HG03280 (cell line): ENCODE measurements around the gene MMUT.
"Not testable (repeated sequence)": the region's sequence is repeated elsewhere in the genome, so short reads cannot be mapped to it uniquely, and the experiment has no call there.

Source experiments
- ATAC-seq: cut with Tn5 transposase; IDR thresholded peaks from one replicate; pipeline ENCODE4 v1.9.1; 2021; ENCODE audit warnings: mild to moderate bottlenecking, moderate library complexity; ENCODE audit not compliant: unreplicated experiment

Gene MMUT

DNA sequence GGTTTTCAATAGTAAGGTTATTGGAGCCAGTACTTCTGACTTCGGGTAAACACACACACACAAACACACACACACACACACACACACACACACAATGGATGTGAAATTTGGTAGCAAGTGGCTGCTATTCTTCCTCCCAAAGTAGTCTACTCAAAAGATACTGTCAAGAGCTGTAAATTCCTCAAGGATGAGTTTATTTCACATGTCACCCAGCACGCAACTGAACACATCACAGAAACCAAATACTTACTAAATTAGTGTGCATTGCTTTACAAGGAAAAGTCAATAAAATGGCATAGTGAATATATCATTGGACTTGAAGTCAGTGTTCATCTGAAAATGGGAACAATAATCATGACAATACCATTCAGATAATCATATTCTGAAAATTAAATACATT, 32.9 kb downstream of the MMUT start:
- ATAC-seq, result no peak

DNA sequence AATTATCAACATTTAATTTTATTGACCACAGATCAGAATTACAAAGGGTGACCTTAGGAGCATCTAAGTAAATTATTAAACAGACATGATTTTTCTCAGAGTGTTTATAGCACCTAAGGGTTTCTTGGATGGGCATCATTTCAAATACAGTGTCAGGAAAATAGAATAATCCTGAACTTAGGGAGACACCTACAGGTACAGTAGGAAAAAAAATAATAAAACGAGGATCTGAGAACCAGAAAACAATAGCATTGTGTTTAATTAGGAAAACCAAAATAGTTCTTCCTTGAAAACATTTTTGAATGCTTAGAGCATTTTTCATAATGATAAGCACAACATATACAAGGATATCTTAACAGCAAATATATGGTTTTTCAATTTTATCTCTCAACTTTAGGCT, 39.2 kb downstream of the MMUT start:
- ATAC-seq, result no peak

DNA sequence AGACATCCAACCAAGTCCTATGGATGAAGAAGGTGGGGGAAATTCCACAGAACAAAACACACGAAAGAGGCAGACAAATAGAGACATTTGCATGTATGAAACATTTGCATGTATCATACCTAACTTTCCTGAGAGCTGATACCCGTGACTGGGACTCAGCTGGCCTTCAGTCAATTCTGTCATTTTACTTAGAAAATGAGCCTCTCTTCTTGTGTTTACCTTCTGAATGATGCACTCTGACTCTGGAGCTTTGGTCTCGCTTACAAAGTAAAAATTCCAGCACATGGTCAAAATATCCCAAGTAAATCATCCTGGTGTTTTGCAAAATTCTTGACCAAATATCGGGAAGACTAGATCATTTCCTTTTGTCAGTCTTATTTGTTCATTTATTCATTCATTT, 46.9 kb downstream of the MMUT start:
- no peak for ATAC-seq

DNA sequence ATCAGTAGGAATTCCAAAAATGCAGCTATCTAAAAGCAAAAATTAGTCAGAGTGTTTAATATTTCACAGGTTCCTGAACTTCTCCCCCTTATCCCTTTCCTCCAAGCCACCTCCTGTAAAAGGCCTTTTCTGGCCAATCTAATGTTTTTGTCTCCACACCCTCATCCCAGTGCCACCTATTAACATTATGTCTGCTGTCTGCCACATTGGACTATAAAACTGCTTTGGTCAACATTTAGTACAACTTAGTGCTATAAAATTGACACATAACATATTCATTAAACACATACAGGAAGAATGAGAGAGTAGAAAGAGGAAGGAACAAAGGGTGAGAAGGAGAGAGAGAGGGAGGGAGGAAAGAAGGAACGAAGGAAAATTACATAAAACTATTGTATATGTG, 47.7 kb downstream of the MMUT start:
- no peak for ATAC-seq

DNA sequence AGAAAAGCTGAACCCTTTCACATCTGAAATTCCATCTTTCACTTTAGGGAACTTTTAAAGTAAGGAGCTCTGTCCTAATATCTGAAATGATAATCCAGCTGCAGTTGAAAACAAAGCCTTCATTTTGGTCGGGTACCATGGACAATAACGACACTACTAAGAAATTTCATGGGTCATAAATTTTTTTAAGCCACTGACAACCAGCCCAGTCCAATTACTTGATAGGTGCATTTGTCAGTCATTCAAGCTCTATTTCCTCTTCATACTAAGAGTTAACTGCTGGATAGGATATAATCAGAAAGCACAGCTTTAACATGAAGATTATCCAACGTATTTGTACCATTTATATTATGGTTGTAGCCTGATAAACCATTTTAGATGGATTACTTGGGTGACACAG, 52.5 kb downstream of the MMUT start:
- ATAC-seq, result no peak

DNA sequence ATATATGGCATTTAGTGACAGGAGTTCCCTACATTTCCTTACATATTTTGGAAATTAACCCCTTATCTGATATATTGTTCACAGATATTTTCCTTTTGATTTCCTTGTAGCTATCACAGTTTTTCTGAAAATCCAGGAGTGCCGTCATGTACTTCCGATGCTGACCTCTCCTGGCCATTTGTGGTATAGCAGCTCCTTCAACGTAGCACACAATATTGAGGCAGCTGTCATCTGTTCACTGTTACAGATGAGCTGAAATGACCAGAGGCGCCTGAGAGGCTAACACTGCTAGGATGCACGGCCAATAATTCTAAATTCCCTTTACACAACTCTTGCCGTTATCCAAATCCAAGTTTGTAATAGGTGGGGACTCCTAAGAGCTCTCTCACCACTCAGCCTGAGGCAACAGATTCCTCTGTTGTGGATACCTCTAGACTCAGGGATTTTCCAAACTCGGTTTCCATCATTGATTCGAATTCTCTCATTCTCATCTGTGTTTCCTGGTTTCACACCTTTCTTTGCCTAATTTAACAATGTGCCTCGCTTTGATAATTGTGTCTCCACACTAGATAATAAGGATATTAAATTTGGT, 53.0 kb downstream of the MMUT start:
- ATAC-seq, result peak; percentile 89

DNA sequence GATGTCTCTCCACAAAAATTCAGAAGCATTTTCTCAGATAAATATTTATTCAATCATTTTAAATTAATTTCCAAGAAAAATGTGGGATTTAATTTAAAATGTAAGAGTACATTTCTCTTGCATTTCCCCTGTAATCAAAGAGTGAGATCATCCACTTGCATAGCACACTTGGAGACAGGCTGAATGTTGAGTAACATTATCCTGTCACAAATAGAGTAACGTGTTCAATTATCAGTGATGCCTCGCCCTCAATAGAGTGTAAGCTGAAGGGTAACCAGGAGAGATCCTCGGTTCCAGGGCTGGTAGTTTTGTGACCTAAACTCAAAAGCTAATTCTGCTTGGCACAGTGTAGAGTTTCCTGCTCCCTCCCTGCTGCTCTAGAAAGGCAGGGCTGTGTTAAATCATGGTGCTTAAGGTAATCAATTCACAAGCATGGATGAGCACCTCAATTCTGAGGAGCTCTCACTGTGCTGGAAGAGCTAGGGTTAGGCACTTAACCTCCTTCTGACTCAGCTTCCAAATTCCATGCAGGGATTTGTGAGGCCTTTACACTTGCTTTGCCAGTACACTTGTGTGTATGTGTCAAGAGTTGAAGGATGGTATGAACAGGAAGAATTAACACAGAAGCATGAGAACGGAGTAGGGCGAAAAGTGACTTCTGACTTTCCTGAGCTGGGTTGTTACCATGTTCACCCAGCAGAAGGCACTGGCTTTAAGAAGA, 56.6 kb downstream of the MMUT start:
- no peak for ATAC-seq

DNA sequence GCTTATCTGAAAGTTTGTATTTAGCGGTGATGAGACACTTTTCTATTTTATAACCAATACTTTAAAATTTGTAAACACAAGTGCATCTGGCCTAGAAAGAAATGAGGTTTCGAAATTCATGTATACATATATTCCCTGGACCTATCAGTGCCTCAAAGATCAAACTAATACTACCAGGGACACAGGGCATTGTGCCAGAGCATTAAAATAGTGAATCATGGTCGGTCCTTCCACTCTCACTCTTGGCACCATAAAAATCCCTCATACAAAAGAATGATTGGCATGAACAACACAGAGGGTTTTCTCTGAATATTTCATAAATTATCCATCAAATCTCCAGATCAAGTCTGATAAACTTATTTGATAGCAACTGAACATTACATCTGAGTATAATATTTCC, 62.0 kb downstream of the MMUT start:
- ATAC-seq, result no peak

DNA sequence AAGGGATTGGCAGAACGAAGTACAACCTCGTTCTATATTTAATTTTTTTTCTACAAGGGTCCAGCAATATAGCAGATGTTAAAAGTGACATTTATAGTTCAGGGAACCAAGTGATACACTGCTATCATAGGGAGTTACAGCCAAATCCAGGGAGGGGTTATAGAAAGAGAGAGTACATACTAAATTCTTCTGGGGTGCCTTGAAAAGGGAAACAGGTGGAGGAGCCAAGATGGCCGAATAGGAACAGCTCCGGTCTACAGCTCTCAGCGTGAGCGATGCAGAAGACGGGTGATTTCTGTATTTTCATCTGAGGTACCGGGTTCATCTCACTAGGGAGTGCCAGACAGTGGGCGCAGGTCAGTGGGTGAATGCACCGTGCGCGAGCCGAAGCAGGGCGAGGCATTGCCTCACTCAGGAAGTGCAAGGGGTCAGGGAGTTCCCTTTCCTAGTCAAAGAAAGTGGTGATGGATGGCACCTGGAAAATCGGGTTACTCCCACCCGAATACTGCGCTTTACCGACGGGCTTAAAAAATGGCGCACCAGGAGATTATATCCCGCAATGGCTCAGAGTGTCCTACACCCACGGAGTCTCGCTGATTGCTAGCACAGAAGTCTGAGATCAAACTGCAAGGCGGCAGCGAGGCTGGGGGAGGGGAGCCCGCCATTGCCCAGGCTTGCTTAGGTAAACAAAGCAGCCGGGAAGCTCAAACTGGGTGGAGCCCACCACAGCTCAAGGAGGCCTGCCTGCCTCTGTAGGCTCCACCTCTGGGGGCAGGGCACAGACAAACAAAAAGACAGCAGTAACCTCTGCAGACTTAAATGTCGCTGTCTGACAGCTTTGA, 76.2 kb downstream of the MMUT start:
- not testable (repeated sequence) for ATAC-seq

DNA sequence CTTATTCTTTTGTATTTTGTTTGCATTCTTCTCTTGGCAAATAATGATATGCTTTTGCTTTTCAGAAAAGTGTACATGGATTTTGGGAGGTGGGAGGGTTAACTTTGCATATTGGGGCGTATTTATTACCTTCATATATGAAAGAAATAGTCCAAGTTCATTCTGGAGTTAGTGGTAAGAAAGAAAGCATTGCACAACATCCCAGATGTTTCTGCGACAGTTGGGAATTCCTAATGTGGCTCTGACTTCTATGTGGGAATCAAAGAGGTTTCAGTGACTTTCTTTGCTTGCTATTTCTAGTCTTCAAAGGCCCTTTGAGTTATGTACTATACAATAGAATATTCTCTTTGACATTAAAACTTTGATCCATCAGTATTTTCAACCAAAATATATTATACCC, 78.1 kb downstream of the MMUT start:
- ATAC-seq, result no peak
